Right ventricle myocardium superior (tissue), 1 donor: Measurements from ENCODE around the gene TENM3. TPM values are rescaled to one million over a fixed set of nuclear protein-coding genes. Genes with fewer than 3 reads are reported as not detected.
"Not testable (repeated sequence)": the region's sequence is repeated elsewhere in the genome, so short reads cannot be mapped to it uniquely, and the experiment has no call there.

ENCODE experiments used
- ATAC-seq: fragments of 200-7000 bp; cut with Tn5 transposase; one replicate; pipeline ENCODE4 v1.9.1; 2020; ENCODE audit warnings: mild to moderate bottlenecking; ENCODE audit not compliant: poor library complexity
- DNase-seq: peaks from one replicate; pipeline ENCODE4 v3.0.0-alpha.2; 2020
- intact Hi-C: fragments of 100-400 bp; cut with DNase I; formaldehyde crosslinking; loops from one replicate; pipeline ENCODE4 v1.11.2; 2022
- long read RNA-seq: library from polyadenylated mRNA; unstranded; transcript quantifications from one replicate; pipeline ENCODE4 v2.0.0, GENCODE V29; 2021
- total RNA-seq: library from RNA; stranded (reverse); fragmentation: NEBNext Ultra II Directional; extraction: Animal tissue kit (Norgen Biotek cat#: 25700); gene quantifications from one replicate; pipeline ENCODE4 v1.2.1, GENCODE V29; 2021
- donor health status: DM: no; HTN: yes; CAD: no; lungs with severe emphysema.

TENM3 gene
- 3.0 TPM for total RNA-seq
- long read RNA-seq, result 0 reads

GRCh38 chr4:182243204-182243603 lies at the start of gene TENM3:
Gene TENM3 (plus strand): TSS chr4:182243402. CDS start chr4:182324021, 80,619 bp downstream.
- ATAC-seq, DNase-seq, intact Hi-C loops: not testable (repeated sequence)

GRCh38 chr4:182194091-182194824 lies 48.9 kb upstream of the TENM3 start:
- ATAC-seq (no peak), DNase-seq (no peak)
- intact Hi-C loops, result no loop called here

GRCh38 chr4:182197611-182198010 lies 45.6 kb upstream of the TENM3 start:
- ATAC-seq (no peak), DNase-seq (no peak)
- intact Hi-C loops, result no loop called here

DNA sequence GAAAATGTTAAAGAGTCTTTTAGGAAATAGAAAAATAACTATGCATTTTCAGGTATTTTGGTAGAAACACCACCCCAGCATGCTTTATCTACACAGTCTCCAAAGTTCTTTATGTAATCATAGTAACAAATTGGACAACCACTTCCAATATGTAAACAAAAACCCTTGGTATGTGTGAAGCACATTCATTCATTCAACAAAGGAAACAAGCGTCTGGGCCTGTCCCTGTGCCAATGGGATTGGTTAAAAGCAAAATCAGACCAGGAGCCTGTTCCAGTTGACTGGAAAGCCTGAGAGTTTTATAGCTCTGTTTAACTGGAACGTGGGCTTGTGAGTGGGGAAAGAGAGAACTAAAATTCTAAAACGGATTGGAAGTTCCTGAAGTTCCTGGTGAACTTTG lies 41.3 kb upstream of the TENM3 start:
- intact Hi-C loops, result no loop called here
- ATAC-seq, result no peak
- no peak for DNase-seq

- DNase-seq, result no peak
- ATAC-seq, result no peak
- intact Hi-C loops, result no loop called here
These were observed 40.6 kb upstream of the TENM3 start for GRCh38 chr4:182202650-182203049.

DNA sequence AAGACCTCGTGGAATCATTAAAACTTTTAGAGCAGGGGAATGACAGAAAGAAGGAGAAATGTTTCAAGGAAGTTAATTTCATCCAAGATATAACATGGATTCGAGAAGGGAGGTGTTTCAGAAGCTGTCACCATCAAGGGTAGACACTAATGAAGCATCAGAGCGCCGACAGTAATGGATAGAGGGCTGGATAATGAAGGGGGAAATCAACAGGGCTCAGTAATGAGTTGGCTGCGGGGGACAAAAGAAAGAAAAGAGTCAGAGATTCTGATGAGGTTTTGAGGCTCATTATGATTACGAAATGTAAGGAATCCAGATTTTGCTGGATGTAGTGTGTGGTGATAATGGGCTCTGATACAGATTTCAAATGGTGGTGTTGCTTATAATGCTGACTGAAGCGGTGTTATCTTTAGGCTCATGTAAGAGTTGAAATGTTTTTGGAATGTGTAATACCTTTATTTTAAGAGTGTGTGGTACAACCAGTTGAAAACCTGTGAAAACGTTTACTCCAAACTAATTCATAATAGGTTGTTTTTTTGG lies 39.3 kb upstream of the TENM3 start:
- ATAC-seq (no peak), DNase-seq (no peak)
- intact Hi-C loops, result no loop called here

DNA sequence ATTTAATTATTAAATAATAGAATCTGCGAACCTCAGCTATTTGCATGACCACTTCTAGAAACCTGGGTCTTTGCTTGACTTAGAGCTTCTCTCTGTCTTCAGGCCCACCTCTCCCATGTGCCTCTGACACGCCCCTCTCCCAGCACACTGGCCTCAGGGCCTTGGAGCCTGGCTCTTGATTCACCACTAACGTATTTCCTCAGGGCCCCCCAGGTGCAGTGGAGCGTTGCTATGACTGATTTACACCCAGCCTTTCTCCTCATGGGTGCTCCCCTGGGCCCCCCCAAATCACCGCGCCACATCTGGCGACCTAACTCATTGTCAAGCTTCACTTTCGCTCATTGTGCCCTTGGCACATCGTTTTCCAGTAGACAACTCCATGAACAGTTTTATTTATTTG lies 37.9 kb upstream of the TENM3 start:
- DNase-seq, result no peak
- ATAC-seq, result no peak
- intact Hi-C loops, result no loop called here

GRCh38 chr4:182206266-182206665 lies 36.9 kb upstream of the TENM3 start:
- ATAC-seq (no peak), DNase-seq (no peak)
- intact Hi-C loops, result no loop called here

DNA sequence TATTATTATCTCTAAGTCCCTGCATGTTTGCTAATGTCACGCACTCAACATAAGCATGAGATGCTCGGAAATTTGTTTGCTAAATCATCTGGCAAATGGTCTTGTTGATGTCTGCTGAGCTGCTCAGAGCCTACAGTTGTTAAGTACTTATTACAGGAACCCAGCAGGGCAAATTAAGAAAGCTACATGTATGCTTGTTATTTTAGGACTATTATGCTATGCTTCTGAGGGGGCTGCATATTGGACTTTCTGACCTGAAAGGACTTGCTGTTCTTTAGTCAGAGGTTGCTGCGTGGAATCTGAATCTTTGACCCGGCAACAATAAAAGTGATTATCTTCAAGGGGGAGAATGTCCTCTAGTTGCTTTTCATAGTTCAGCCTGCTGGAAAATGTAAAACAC lies 36.3 kb upstream of the TENM3 start:
- intact Hi-C loops, result no loop called here
- DNase-seq (no peak), ATAC-seq (no peak)

GRCh38 chr4:182207830-182208396 lies 35.3 kb upstream of the TENM3 start:
- intact Hi-C loops, result no loop called here
- ATAC-seq (peak; percentile 29), DNase-seq (no peak)

- intact Hi-C loops, result no loop called here
- DNase-seq (no peak), ATAC-seq (no peak)
These were observed 34.6 kb upstream of the TENM3 start for GRCh38 chr4:182208526-182209050.

- DNase-seq, result no peak
- peak; percentile 75 for ATAC-seq
- intact Hi-C loops, result no loop called here
These were observed 30.9 kb upstream of the TENM3 start for GRCh38 chr4:182212211-182212761.

- intact Hi-C loops, result no loop called here
- ATAC-seq (no peak), DNase-seq (no peak)
These were observed 30.2 kb upstream of the TENM3 start for GRCh38 chr4:182213004-182213403.

- intact Hi-C loops, result no loop called here
- ATAC-seq, result no peak
- DNase-seq, result no peak
These were observed 28.1 kb upstream of the TENM3 start for GRCh38 chr4:182215148-182215547.

DNA sequence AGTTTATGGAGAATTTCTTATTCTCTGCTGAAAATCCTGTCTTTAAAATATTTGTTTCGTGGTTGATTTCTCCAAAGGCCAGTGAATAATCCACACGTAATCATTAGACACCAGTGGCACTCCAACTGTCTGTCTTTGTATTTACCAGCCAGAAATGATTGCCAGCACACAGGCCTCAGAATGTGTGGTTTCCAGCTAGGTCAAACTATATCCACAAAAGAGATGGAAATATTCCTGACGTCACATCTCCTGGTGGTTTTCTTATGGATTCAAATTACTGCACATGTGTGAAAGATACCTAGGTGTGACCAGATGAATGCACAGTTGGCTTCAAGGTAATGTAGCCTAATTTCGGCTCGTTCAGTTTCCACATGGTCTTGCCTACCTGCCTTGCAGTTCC lies 27.2 kb upstream of the TENM3 start:
- ATAC-seq (no peak), DNase-seq (no peak)
- intact Hi-C loops, result no loop called here

DNA sequence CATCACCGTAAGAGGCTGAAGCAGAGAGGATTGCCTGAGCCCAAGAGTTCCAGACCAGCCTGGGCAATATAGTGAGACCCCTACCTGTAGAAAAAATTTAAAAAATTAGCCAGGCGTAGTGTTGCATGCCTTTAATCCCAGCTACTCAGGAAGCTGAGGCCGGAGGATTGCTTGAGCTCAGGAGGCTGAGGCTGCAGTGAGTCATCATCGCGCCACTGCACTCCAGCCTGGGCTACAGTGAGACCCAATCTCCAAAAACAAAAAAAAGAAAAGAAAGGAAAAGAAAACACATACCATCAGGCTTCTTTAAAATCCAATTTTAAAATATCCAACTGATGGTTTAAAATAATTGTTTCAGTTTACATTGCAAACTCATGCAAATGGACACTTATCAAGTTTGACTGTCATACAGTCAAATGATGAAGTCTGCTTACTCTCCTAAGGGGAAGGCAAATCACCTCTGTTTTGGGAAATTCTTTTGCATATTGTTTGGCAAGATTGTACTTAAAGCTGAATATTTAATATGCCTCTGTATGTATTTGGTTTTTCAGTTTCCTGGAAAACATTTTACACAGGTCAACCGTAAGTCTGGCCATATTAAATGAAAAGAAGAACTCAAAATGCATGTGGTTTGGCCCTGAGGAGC lies 23.7 kb upstream of the TENM3 start:
- no peak for ATAC-seq
- intact Hi-C loops, result no loop called here
- DNase-seq, result no peak

- DNase-seq (no peak), ATAC-seq (no peak)
- intact Hi-C loops, result no loop called here
These were observed 21.2 kb upstream of the TENM3 start for GRCh38 chr4:182221987-182222386.

- DNase-seq, result no peak
- ATAC-seq, result no peak
These were observed 20.4 kb upstream of the TENM3 start for GRCh38 chr4:182222766-182223165.

DNA sequence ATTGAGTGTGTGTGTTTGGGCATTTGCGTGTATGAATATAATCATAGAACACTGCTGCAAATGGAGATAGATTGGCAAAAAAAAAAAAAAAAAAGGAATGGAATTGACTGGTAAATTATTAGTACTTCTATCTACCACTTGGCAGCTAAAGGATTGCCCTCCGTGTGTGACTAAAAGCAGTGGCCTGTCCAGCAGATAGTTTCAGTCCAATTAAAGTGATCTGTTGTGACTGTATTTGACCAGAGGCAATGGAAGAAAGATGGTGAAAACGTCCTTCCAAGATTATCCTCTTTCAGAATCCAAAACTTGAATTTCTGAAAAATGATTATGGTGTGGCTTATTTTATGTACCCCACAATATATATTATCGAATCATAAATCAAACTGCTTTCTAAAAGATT lies 19.5 kb upstream of the TENM3 start:
- intact Hi-C loops, result no loop called here
- no peak for DNase-seq
- ATAC-seq, result no peak

More at GRCh38 chr4:182222766-182223165, 20.4 kb upstream of the TENM3 start:
- intact Hi-C loops, result no loop called here
